H9 (cell line): ENCODE measurements around the gene PUM1. TPM values are rescaled to one million over a fixed set of nuclear protein-coding genes. Genes with fewer than 3 reads are reported as not detected.
A peak's percentile ranks its signal among the peaks of the same experiment; 100 is the strongest.

Experiments
- DNase-seq: peaks from one replicate; pipeline ENCODE4 v3.0.0-alpha.2; 2017
- H2AFZ ChIP-seq: one replicate; pipeline ENCODE4 v1.6.1; 2013; ENCODE audit warnings: mild to moderate bottlenecking, low read length, control low read depth, moderate library complexity
- H2AK5ac ChIP-seq: 2 replicates; pipeline ENCODE4 v1.6.1; 2013; ENCODE audit warnings: low read length, control low read depth, mixed read lengths; ENCODE audit not compliant: insufficient read length
- H2BK120ac ChIP-seq: one replicate; pipeline ENCODE4 v1.6.1; 2013; ENCODE audit warnings: low read depth, mild to moderate bottlenecking, low read length, control low read depth, inconsistent platforms; ENCODE audit not compliant: poor library complexity, severe bottlenecking
- H2BK12ac ChIP-seq: 2 replicates; pipeline ENCODE4 v1.6.1; 2013; ENCODE audit warnings: low read length, control low read depth, mixed read lengths, low read depth; ENCODE audit not compliant: insufficient read length
- H2BK15ac ChIP-seq: 2 replicates; pipeline ENCODE4 v1.6.1; 2013; ENCODE audit warnings: low read depth, low read length, control low read depth
- H2BK20ac ChIP-seq: one replicate; pipeline ENCODE4 v1.6.1; 2013; ENCODE audit warnings: low read depth, mild to moderate bottlenecking, low read length, control low read depth, inconsistent platforms; ENCODE audit not compliant: poor library complexity, severe bottlenecking
- H2BK5ac ChIP-seq: 2 replicates; pipeline ENCODE4 v1.6.1; 2013; ENCODE audit warnings: low read length, control low read depth, mixed read lengths; ENCODE audit not compliant: insufficient read length
- H3K14ac ChIP-seq: 2 replicates; pipeline ENCODE4 v1.6.1; 2013; ENCODE audit warnings: low read length, control low read depth; ENCODE audit not compliant: insufficient read depth
- H3K18ac ChIP-seq: 2 replicates; pipeline ENCODE4 v1.6.1; 2013; ENCODE audit warnings: low read depth, mild to moderate bottlenecking, mixed read lengths, low read length, control low read depth; ENCODE audit not compliant: insufficient read length
- H3K23ac ChIP-seq: 2 replicates; pipeline ENCODE4 v1.6.1; 2013; ENCODE audit warnings: low read length, control low read depth, mixed read lengths, low read depth; ENCODE audit not compliant: insufficient read length
- H3K23me2 ChIP-seq: 2 replicates; pipeline ENCODE4 v1.6.1; 2013; ENCODE audit warnings: low read depth, mild to moderate bottlenecking, mixed read lengths, low read length, control low read depth; ENCODE audit not compliant: insufficient read length, poor library complexity, severe bottlenecking
- H3K27ac ChIP-seq: 2 replicates; pipeline ENCODE4 v1.5.1; 2013; ENCODE audit warnings: low read length, control low read depth, mixed read lengths, low read depth; ENCODE audit not compliant: insufficient read length
- H3K27me3 ChIP-seq: 2 replicates; pipeline ENCODE4 v1.6.1; 2013; ENCODE audit warnings: low read length, control low read depth, inconsistent platforms; ENCODE audit not compliant: insufficient read depth
- H3K4ac ChIP-seq: 2 replicates; pipeline ENCODE4 v1.6.1; 2013; ENCODE audit warnings: low read depth, mild to moderate bottlenecking, control low read depth, inconsistent platforms, low read length, moderate library complexity
- H3K4me1 ChIP-seq: 2 replicates; pipeline ENCODE4 v1.6.1; 2013; ENCODE audit warnings: low read length, control low read depth, inconsistent platforms; ENCODE audit not compliant: insufficient read depth
- H3K4me2 ChIP-seq: 2 replicates; pipeline ENCODE4 v1.6.1; 2013; ENCODE audit warnings: low read length, control low read depth, mixed read lengths; ENCODE audit not compliant: insufficient read length, insufficient read depth
- H3K56ac ChIP-seq: 2 replicates; pipeline ENCODE4 v1.6.1; 2013; ENCODE audit warnings: low read depth, mild to moderate bottlenecking, mixed read lengths, low read length, control low read depth; ENCODE audit not compliant: insufficient read length
- H3K79me1 ChIP-seq: 2 replicates; pipeline ENCODE4 v1.6.1; 2013; ENCODE audit warnings: low read depth, mild to moderate bottlenecking, moderate library complexity, low read length, control low read depth, inconsistent platforms; ENCODE audit not compliant: insufficient read depth, poor library complexity, severe bottlenecking
- H3K79me2 ChIP-seq: 2 replicates; pipeline ENCODE4 v1.6.1; 2013; ENCODE audit warnings: low read length, control low read depth, inconsistent platforms; ENCODE audit not compliant: insufficient read depth
- H3K9ac ChIP-seq: 2 replicates; pipeline ENCODE4 v1.6.1; 2013; ENCODE audit warnings: low read length, control low read depth, mixed read lengths; ENCODE audit not compliant: insufficient read length; ENCODE audit errors: extremely low read depth
- H3K9me3 ChIP-seq: one replicate; pipeline ENCODE4 v1.6.1; 2013; ENCODE audit warnings: low read depth, low read length, inconsistent platforms; ENCODE audit not compliant: control insufficient read depth
- H3T11ph ChIP-seq: one replicate; pipeline ENCODE4 v1.6.1; 2013; ENCODE audit warnings: mild to moderate bottlenecking, low read length, control low read depth, inconsistent platforms
- H4K20me1 ChIP-seq: one replicate; pipeline ENCODE4 v1.6.1; 2013; ENCODE audit not compliant: control insufficient read depth, insufficient read length, insufficient read depth
- H4K5ac ChIP-seq: 2 replicates; pipeline ENCODE4 v1.6.1; 2013; ENCODE audit warnings: low read depth, mild to moderate bottlenecking, mixed read lengths, low read length, control low read depth; ENCODE audit not compliant: insufficient read length
- H4K8ac ChIP-seq: replicated peaks from 2 replicates; pipeline ENCODE4 v1.6.1; 2013; ENCODE audit warnings: low read length, control low read depth, mixed read lengths, low read depth; ENCODE audit not compliant: insufficient read length
- H4K91ac ChIP-seq: 2 replicates; pipeline ENCODE4 v1.6.1; 2013; ENCODE audit warnings: low read depth, mild to moderate bottlenecking, moderate library complexity, mixed read lengths, low read length, control low read depth; ENCODE audit not compliant: insufficient read length
- H3K27ac Mint-ChIP-seq, 3 experiments: 2 replicates in 2 of 3; 3 replicates in 1 of 3; pipeline ENCODE4 v1.8.0; 2020 to 2021; ENCODE audit warnings: mixed read lengths in 3 of 3, mild to moderate bottlenecking in 1 of 3, moderate library complexity in 1 of 3
- H3K27me3 Mint-ChIP-seq: 2 replicates; pipeline ENCODE4 v1.8.0; 2021; ENCODE audit warnings: low read depth, mild to moderate bottlenecking, moderate library complexity, mixed read lengths
- H3K36me3 Mint-ChIP-seq, 3 experiments: 2 replicates in 2 of 3; 3 replicates in 1 of 3; pipeline ENCODE4 v1.8.0; 2020 to 2021; ENCODE audit warnings: low read depth in 3 of 3, mixed read lengths in 3 of 3; ENCODE audit not compliant: insufficient read depth in 1 of 3
- H3K4me1 Mint-ChIP-seq, 2 experiments: 2 replicates each; pipeline ENCODE4 v1.8.0; 2020; ENCODE audit warnings: mixed read lengths in 2 of 2
- H3K4me3 Mint-ChIP-seq, 2 experiments: 2 replicates in 1 of 2; 3 replicates in 1 of 2; pipeline ENCODE4 v1.8.0; 2020 to 2021; ENCODE audit warnings: mild to moderate bottlenecking in 2 of 2, mixed read lengths in 2 of 2, moderate library complexity in 1 of 2
- H3K9me3 Mint-ChIP-seq, 2 experiments: 2 replicates in 1 of 2; 3 replicates in 1 of 2; pipeline ENCODE4 v1.8.0; 2020; ENCODE audit warnings: mild to moderate bottlenecking in 2 of 2, mixed read lengths in 2 of 2, moderate library complexity in 1 of 2
- WGBS: extraction: QIAGEN DNeasy Blood & Tissue Kit; methylation state at CpG from one replicate; pipeline ENCODE4 v1.1.7; 2013; ENCODE audit warnings: missing lambda C conversion rate, low lambda C conversion rate, mixed read lengths; ENCODE audit not compliant: insufficient read length; ENCODE audit errors: extremely low coverage; 5-methylcytosine and 5-hydroxymethylcytosine counted together
- total RNA-seq: library from RNA; stranded (reverse); gene quantifications from 2 replicates; pipeline ENCODE4 v1.2.1, GENCODE V29; 2021
- TF ChIP-seq, protein P1 (sequence below): fragments of 200-600 bp; sonication (generic); conservative IDR thresholded peaks from 3 replicates; pipeline ENCODE4 v1.8.0; 2021; ENCODE audit warnings: antibody characterized with exemption, mild to moderate bottlenecking

The PUM1 gene
- total RNA-seq, 1 experiment from 2014 or later: 164 TPM

DNA sequence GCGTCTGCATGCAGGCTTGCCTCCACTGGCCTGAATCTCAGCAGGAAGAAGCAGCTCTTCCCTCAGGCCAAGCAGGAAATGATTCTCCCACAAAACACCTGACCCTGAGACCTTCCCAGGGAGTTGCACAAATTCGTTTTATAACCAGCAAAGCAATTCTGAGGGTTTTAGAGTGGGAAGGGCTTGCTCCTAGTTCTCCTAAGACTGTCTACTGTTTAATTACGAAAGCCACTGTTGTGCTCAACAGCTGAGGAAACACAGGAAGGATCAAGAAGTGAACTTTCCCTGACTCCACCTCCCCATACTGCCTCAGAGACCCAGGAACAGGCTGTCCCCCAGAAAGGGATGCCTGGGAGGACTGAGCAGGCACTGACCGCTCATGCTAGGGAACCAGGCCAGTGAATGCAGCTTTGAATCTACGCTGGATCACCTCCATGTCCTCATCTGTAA lies 37.0 kb upstream of the PUM1 start:
- H4K8ac ChIP-seq: no peak overlapping the region
- H2BK15ac ChIP-seq: no peak overlapping the region
- no peak overlapping the region for H2BK120ac ChIP-seq
- H3K18ac ChIP-seq: no peak overlapping the region
- no peaks in the 10 kb centered on the region for H3K27me3 Mint-ChIP-seq
- H4K20me1 ChIP-seq: no peaks in the 10 kb centered on the region
- no peak overlapping the region for H2BK20ac ChIP-seq
- no peak overlapping the region for H3K9ac ChIP-seq
- H2AFZ ChIP-seq: peak overlapping the region; percentile 75
- H3T11ph ChIP-seq: no peak overlapping the region
- H4K5ac ChIP-seq: no peak overlapping the region
- no peak for DNase-seq
- H3K4ac ChIP-seq: no peak overlapping the region
- H3K36me3 Mint-ChIP-seq: no peaks in the 10 kb centered on the region
- no peak overlapping the region for H4K91ac ChIP-seq
- no peaks in the 10 kb centered on the region for H3K27me3 ChIP-seq
- no peak overlapping the region for H3K56ac ChIP-seq
- H2BK12ac ChIP-seq: no peak overlapping the region
- H3K79me1 ChIP-seq: no peaks in the 10 kb centered on the region
- no CpG with 5 or more reads among the region's 5 CpGs for WGBS
- H3K4me3 Mint-ChIP-seq: no peak overlapping the region
- no peak overlapping the region for H3K4me2 ChIP-seq
- H2AK5ac ChIP-seq: no peak overlapping the region
- H3K27ac Mint-ChIP-seq: peak overlapping the region in 1 of 3 experiments; percentile 19; a peak in 2 of 7 replicates
- H3K14ac ChIP-seq: no peak overlapping the region; the same call in 1 of the 2 replicates
- no peak overlapping the region for H3K27ac ChIP-seq
- H3K4me1 Mint-ChIP-seq: peaks cover 0 to 6% of the 10 kb centered on the region in 2 experiments; a peak in 3 of 4 replicates
- TF ChIP-seq, protein P1, sequence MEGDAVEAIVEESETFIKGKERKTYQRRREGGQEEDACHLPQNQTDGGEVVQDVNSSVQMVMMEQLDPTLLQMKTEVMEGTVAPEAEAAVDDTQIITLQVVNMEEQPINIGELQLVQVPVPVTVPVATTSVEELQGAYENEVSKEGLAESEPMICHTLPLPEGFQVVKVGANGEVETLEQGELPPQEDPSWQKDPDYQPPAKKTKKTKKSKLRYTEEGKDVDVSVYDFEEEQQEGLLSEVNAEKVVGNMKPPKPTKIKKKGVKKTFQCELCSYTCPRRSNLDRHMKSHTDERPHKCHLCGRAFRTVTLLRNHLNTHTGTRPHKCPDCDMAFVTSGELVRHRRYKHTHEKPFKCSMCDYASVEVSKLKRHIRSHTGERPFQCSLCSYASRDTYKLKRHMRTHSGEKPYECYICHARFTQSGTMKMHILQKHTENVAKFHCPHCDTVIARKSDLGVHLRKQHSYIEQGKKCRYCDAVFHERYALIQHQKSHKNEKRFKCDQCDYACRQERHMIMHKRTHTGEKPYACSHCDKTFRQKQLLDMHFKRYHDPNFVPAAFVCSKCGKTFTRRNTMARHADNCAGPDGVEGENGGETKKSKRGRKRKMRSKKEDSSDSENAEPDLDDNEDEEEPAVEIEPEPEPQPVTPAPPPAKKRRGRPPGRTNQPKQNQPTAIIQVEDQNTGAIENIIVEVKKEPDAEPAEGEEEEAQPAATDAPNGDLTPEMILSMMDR: no peak
- H3K23ac ChIP-seq: no peak overlapping the region
- H2BK5ac ChIP-seq: no peak overlapping the region
- no peaks in the 10 kb centered on the region for H3K79me2 ChIP-seq
- no peaks in the 10 kb centered on the region for H3K4me1 ChIP-seq
- H3K9me3 ChIP-seq: no peaks in the 10 kb centered on the region
- no peaks in the 10 kb centered on the region for H3K9me3 Mint-ChIP-seq
- H3K23me2 ChIP-seq: no peaks in the 10 kb centered on the region
